VCaP (cell line): ENCODE results near the gene ATXN1.

Source experiments
- H3K27ac ChIP-seq: fragments of 450-650 bp; 2 replicates; pipeline ENCODE4 v1.5.1; 2017
- CTCF ChIP-seq: fragments of 450-650 bp; conservative IDR thresholded peaks from 2 replicates; pipeline ENCODE4 v1.5.1; 2017; ENCODE audit warnings: mild to moderate bottlenecking, moderate library complexity

ATXN1 gene

GRCh38 chr6:16336911-16337294, 424.4 kb downstream of the ATXN1 start:
- TF ChIP-seq CTCF = no peak
- H3K27ac ChIP-seq = no peak overlapping the region

- H3K27ac ChIP-seq = no peak overlapping the region
- TF ChIP-seq CTCF = no peak
Measured at GRCh38 chr6:16336056-16336818, 425.0 kb downstream of the ATXN1 start.

- no peak overlapping the region for H3K27ac ChIP-seq
- no peak for TF ChIP-seq CTCF
Measured at GRCh38 chr6:16335176-16335575, 426.1 kb downstream of the ATXN1 start.

GRCh38 chr6:16334671-16335070, 426.6 kb downstream of the ATXN1 start:
- no peak for TF ChIP-seq CTCF
- H3K27ac ChIP-seq = no peak overlapping the region

- H3K27ac ChIP-seq = no peak overlapping the region
- TF ChIP-seq CTCF = no peak
Measured at GRCh38 chr6:16333580-16333979, 427.7 kb downstream of the ATXN1 start.

GRCh38 chr6:16332175-16332542, 429.1 kb downstream of the ATXN1 start:
- TF ChIP-seq CTCF = peak; percentile 66
- no peak overlapping the region for H3K27ac ChIP-seq

- peak; percentile 65 for TF ChIP-seq CTCF
- H3K27ac ChIP-seq = no peak overlapping the region
Measured at GRCh38 chr6:16331384-16332174, 429.7 kb downstream of the ATXN1 start.
